GM23338 (cell line): Measurements from ENCODE around the gene PAN2. TPM values are rescaled to one million over a fixed set of nuclear protein-coding genes. Genes with fewer than 3 reads are reported as not detected.

ENCODE experiments used
- ATAC-seq: fragments of 200-7000 bp; cut with Tn5 transposase; 3 replicates; pipeline ENCODE4 v1.9.1; 2020
- DNase-seq: peaks from one replicate; pipeline ENCODE4 v3.0.0-alpha.2; 2015; ENCODE audit warnings: low spot score
- H2AFZ ChIP-seq: fragments of 200-600 bp; sonication (generic); 2 replicates; pipeline ENCODE4 v1.8.0; 2016; ENCODE audit warnings: antibody characterized with exemption, mild to moderate bottlenecking, moderate library complexity
- H3F3A ChIP-seq: fragments of 200-600 bp; sonication (generic); replicated peaks from 2 replicates; pipeline ENCODE4 v1.8.0; 2017; ENCODE audit warnings: antibody characterized with exemption, mixed run types, low read depth
- H3K27ac ChIP-seq: fragments of 200-600 bp; sonication (generic); 2 replicates; pipeline ENCODE4 v1.6.1; 2016; ENCODE audit warnings: low read depth
- H3K27me3 ChIP-seq: fragments of 200-600 bp; sonication (generic); 2 replicates; pipeline ENCODE4 v1.8.0; 2016; ENCODE audit warnings: mild to moderate bottlenecking, mixed run types, moderate library complexity; ENCODE audit not compliant: insufficient read depth
- H3K36me3 ChIP-seq: fragments of 200-600 bp; sonication (generic); 2 replicates; pipeline ENCODE4 v1.8.0; 2016; ENCODE audit warnings: mild to moderate bottlenecking; ENCODE audit not compliant: insufficient read depth
- H3K4me1 ChIP-seq: fragments of 200-600 bp; sonication (generic); 2 replicates; pipeline ENCODE4 v1.8.0; 2016; ENCODE audit warnings: mild to moderate bottlenecking, moderate library complexity; ENCODE audit not compliant: insufficient read depth
- H3K4me2 ChIP-seq: fragments of 200-600 bp; sonication (generic); 2 replicates; pipeline ENCODE4 v1.7.1; 2017; ENCODE audit warnings: mixed run types
- H3K4me3 ChIP-seq: fragments of 200-600 bp; sonication (generic); 2 replicates; pipeline ENCODE4 v1.6.1; 2016; ENCODE audit warnings: mixed run types
- H3K79me2 ChIP-seq: fragments of 200-600 bp; sonication (generic); replicated peaks from 2 replicates; pipeline ENCODE4 v1.8.0; 2017; ENCODE audit warnings: mild to moderate bottlenecking; ENCODE audit not compliant: insufficient read depth
- H3K9me2 ChIP-seq: fragments of 200-600 bp; sonication (generic); 2 replicates; pipeline ENCODE4 v1.8.0; 2017; ENCODE audit not compliant: insufficient read depth
- H4K20me1 ChIP-seq: fragments of 200-600 bp; sonication (generic); replicated peaks from 2 replicates; pipeline ENCODE4 v1.8.0; 2017; ENCODE audit warnings: mild to moderate bottlenecking; ENCODE audit not compliant: insufficient read depth
- H3K27ac Mint-ChIP-seq: 2 replicates; pipeline ENCODE4 v1.8.0; 2020; ENCODE audit warnings: inconsistent platforms, mild to moderate bottlenecking, moderate library complexity, mixed read lengths
- H3K27me3 Mint-ChIP-seq: 3 replicates; pipeline ENCODE4 v1.8.0; 2022; ENCODE audit warnings: low read depth, mild to moderate bottlenecking, moderate library complexity, mixed read lengths, inconsistent platforms; ENCODE audit not compliant: insufficient read depth, poor library complexity
- H3K36me3 Mint-ChIP-seq: 3 replicates; pipeline ENCODE4 v1.8.0; 2021; ENCODE audit warnings: low read depth, mild to moderate bottlenecking, inconsistent platforms, moderate library complexity, mixed read lengths
- H3K4me1 Mint-ChIP-seq: 3 replicates; pipeline ENCODE4 v1.8.0; 2020; ENCODE audit warnings: mild to moderate bottlenecking, inconsistent platforms, mixed read lengths
- H3K4me3 Mint-ChIP-seq: 3 replicates; pipeline ENCODE4 v1.8.0; 2021; ENCODE audit warnings: moderate library complexity, mild to moderate bottlenecking, inconsistent platforms, mixed read lengths
- H3K9me3 Mint-ChIP-seq: 3 replicates; pipeline ENCODE4 v1.8.0; 2020; ENCODE audit warnings: moderate library complexity, mild to moderate bottlenecking, inconsistent platforms, mixed read lengths
- CTCF ChIP-seq, 2 experiments: fragments of 200-600 bp in 1 of 2; sonication (generic) in 1 of 2; conservative IDR thresholded peaks; 2 replicates each; pipeline versions ENCODE4 v1.5.1 to v1.6.1; 2016 to 2017; ENCODE audit warnings: antibody characterized with exemption in 2 of 2, low read depth in 2 of 2, mild to moderate bottlenecking in 2 of 2, moderate library complexity in 1 of 2
- POLR2AphosphoS5 ChIP-seq: IDR thresholded peaks from 2 replicates; pipeline ENCODE4 v1.6.1; 2016; ENCODE audit warnings: antibody characterized with exemption, low read depth
- STAT1 ChIP-seq: IDR thresholded peaks from one replicate; pipeline ENCODE4 v1.6.1; 2016; ENCODE audit warnings: antibody characterized with exemption; ENCODE audit not compliant: unreplicated experiment
- ZNF331 ChIP-seq: fragments of 250-450 bp; sonication (Bioruptor Pico); IDR thresholded peaks from 2 replicates; pipeline ENCODE4 v1.5.0; 2020; ENCODE audit warnings: low read depth, mild to moderate bottlenecking, moderate library complexity
- polyA plus RNA-seq: library from polyadenylated mRNA; unstranded; fragments of >200 nt; fragmentation: Nextera tagmentation; extraction: Ambion mirVana; gene quantifications from 2 replicates; pipeline ENCODE4 v1.2.1, GENCODE V29; 2016
- total RNA-seq: library from RNA; depleted of rRNA; stranded (reverse); fragments of >200 nt; shearing (Covaris generic); gene quantifications from 2 replicates; pipeline ENCODE4 v1.2.3, GENCODE V29; 2014
- TF ChIP-seq, protein P1 (sequence below): fragments of 250-450 bp; sonication (Bioruptor Pico); IDR thresholded peaks from 2 replicates; pipeline ENCODE4 v1.5.0; 2020; ENCODE audit warnings: mild to moderate bottlenecking, moderate library complexity
- TF ChIP-seq, protein P2 (sequence below): IDR thresholded peaks from 2 replicates; pipeline ENCODE4 v1.6.1; 2016; ENCODE audit warnings: antibody characterized with exemption

The PAN2 gene
- total and polyA plus RNA-seq, 2 experiments from 2014 or later: 11.5 to 27.2 TPM

GRCh38 chr12:56321027-56321426 lies 12.8 kb downstream of the PAN2 start (continued):
- TF ChIP-seq POLR2AphosphoS5 (no peak), ZNF331 (CRISPR knock-in tag) (no peak)
- TF ChIP-seq, protein P1, sequence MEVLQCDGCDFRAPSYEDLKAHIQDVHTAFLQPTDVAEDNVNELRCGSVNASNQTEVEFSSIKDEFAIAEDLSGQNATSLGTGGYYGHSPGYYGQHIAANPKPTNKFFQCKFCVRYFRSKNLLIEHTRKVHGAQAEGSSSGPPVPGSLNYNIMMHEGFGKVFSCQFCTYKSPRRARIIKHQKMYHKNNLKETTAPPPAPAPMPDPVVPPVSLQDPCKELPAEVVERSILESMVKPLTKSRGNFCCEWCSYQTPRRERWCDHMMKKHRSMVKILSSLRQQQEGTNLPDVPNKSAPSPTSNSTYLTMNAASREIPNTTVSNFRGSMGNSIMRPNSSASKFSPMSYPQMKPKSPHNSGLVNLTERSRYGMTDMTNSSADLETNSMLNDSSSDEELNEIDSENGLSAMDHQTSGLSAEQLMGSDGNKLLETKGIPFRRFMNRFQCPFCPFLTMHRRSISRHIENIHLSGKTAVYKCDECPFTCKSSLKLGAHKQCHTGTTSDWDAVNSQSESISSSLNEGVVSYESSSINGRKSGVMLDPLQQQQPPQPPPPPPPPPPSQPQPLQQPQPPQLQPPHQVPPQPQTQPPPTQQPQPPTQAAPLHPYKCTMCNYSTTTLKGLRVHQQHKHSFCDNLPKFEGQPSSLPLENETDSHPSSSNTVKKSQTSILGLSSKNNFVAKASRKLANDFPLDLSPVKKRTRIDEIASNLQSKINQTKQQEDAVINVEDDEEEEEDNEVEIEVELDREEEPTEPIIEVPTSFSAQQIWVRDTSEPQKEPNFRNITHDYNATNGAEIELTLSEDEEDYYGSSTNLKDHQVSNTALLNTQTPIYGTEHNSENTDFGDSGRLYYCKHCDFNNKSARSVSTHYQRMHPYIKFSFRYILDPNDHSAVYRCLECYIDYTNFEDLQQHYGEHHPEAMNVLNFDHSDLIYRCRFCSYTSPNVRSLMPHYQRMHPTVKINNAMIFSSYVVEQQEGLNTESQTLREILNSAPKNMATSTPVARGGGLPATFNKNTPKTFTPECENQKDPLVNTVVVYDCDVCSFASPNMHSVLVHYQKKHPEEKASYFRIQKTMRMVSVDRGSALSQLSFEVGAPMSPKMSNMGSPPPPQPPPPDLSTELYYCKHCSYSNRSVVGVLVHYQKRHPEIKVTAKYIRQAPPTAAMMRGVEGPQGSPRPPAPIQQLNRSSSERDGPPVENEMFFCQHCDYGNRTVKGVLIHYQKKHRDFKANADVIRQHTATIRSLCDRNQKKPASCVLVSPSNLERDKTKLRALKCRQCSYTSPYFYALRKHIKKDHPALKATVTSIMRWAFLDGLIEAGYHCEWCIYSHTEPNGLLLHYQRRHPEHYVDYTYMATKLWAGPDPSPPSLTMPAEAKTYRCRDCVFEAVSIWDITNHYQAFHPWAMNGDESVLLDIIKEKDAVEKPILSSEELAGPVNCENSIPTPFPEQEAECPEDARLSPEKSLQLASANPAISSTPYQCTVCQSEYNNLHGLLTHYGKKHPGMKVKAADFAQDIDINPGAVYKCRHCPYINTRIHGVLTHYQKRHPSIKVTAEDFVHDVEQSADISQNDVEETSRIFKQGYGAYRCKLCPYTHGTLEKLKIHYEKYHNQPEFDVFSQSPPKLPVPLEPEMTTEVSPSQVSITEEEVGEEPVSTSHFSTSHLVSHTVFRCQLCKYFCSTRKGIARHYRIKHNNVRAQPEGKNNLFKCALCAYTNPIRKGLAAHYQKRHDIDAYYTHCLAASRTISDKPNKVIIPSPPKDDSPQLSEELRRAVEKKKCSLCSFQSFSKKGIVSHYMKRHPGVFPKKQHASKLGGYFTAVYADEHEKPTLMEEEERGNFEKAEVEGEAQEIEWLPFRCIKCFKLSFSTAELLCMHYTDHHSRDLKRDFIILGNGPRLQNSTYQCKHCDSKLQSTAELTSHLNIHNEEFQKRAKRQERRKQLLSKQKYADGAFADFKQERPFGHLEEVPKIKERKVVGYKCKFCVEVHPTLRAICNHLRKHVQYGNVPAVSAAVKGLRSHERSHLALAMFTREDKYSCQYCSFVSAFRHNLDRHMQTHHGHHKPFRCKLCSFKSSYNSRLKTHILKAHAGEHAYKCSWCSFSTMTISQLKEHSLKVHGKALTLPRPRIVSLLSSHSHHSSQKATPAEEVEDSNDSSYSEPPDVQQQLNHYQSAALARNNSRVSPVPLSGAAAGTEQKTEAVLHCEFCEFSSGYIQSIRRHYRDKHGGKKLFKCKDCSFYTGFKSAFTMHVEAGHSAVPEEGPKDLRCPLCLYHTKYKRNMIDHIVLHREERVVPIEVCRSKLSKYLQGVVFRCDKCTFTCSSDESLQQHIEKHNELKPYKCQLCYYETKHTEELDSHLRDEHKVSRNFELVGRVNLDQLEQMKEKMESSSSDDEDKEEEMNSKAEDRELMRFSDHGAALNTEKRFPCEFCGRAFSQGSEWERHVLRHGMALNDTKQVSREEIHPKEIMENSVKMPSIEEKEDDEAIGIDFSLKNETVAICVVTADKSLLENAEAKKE (CRISPR knock-in tag): no peak
- TF ChIP-seq, protein P2, sequence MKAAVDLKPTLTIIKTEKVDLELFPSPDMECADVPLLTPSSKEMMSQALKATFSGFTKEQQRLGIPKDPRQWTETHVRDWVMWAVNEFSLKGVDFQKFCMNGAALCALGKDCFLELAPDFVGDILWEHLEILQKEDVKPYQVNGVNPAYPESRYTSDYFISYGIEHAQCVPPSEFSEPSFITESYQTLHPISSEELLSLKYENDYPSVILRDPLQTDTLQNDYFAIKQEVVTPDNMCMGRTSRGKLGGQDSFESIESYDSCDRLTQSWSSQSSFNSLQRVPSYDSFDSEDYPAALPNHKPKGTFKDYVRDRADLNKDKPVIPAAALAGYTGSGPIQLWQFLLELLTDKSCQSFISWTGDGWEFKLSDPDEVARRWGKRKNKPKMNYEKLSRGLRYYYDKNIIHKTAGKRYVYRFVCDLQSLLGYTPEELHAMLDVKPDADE: no peak

DNA sequence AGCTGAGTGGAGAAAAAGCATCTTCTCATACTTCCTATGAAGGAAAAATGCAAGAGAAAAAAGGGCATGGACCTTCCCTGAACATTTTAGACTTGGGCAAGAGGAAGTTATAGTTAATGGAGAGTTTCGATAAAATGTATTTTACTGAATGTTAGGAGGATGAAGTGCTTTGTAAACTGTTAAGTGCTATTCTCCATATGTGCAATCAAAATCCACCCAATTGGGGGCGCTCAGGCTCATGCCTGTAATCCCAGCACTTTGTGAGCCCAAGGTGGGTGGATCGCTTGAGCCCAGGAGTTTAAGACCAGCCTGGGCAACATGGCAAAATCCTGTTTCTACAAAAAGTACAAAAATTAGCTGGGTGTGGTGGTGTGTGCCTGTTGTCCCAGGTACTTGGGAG lies 16.1 kb downstream of the PAN2 start:
- no peak overlapping the region for H3K4me3 ChIP-seq
- H3K4me1 Mint-ChIP-seq: peaks cover 4% of the 10 kb centered on the region
- peaks cover 18% of the 10 kb centered on the region; the same call in 1 of the 2 replicates for H3F3A ChIP-seq
- H3K9me3 Mint-ChIP-seq: no peaks in the 10 kb centered on the region; the same call in 2 of the 3 replicates
- H3K36me3 Mint-ChIP-seq: peaks cover 30% of the 10 kb centered on the region
- peak; percentile 62 for DNase-seq
- no peaks in the 10 kb centered on the region for H3K9me2 ChIP-seq
- ATAC-seq: no peak
- peak; percentile 54 to 65 for TF ChIP-seq CTCF (conservative IDR thresholded peaks at IDR 0.05; ENCODE audit: low read depth in 2 of 2)
- TF ChIP-seq STAT1: no peak
- peaks cover 20% of the 10 kb centered on the region for H3K79me2 ChIP-seq
- H3K4me1 ChIP-seq: peaks cover 12% of the 10 kb centered on the region
- H3K36me3 ChIP-seq: peaks cover 20% of the 10 kb centered on the region
- H2AFZ ChIP-seq: no peak overlapping the region
- H3K4me2 ChIP-seq: no peak overlapping the region
- H3K27ac Mint-ChIP-seq: no peak overlapping the region; the same call in 1 of the 2 replicates
- no peak overlapping the region for H3K27ac ChIP-seq
- H3K27me3 ChIP-seq: no peaks in the 10 kb centered on the region
- no peak overlapping the region; the same call in 2 of the 3 replicates for H3K4me3 Mint-ChIP-seq
- peaks cover 3% of the 10 kb centered on the region; the same call in 1 of the 2 replicates for H4K20me1 ChIP-seq
- peaks cover 8% of the 10 kb centered on the region for H3K27me3 Mint-ChIP-seq
